Measurements from ENCODE around the gene SMYD1. TPM values are rescaled to one million over a fixed set of nuclear protein-coding genes. Genes with fewer than 3 reads are reported as not detected.
A peak's percentile ranks its signal among the peaks of the same experiment; 100 is the strongest.

The SMYD1 gene
- total RNA-seq, 3 donors from 2014 or later, result 1.0 to 10.7 TPM; not detected in 1

DNA sequence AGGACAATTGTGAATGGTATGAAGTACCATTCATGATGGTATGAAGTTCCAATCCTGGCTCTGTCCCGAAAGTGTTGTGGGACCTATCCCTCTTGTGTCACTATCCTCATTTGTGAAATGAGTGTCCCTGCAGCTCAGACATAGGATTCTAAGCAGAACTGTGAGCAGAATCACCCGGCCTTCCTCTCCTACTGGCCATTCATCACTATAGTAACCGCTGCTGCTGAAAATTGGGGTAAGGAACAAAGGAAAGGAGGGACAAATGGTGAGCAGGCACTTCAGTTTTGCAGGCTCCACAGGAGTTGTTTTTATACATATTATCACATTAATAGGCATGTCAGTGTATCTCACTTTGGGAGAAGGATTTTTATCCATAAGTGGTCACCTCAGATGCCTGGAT, 27.4 kb downstream of the SMYD1 start:
- no peak overlapping the region for H3K4me3 ChIP-seq
- no peaks in the 10 kb centered on the region for H3K4me1 ChIP-seq (ENCODE audit: low read depth)
- intact Hi-C loops (cut with DNase I, micrococcal nuclease), result no loop called here
- DNase-seq (no peak), ATAC-seq (no peak)
- no peaks in the 10 kb centered on the region for H3K9me3 ChIP-seq
- TF ChIP-seq, protein P1, sequence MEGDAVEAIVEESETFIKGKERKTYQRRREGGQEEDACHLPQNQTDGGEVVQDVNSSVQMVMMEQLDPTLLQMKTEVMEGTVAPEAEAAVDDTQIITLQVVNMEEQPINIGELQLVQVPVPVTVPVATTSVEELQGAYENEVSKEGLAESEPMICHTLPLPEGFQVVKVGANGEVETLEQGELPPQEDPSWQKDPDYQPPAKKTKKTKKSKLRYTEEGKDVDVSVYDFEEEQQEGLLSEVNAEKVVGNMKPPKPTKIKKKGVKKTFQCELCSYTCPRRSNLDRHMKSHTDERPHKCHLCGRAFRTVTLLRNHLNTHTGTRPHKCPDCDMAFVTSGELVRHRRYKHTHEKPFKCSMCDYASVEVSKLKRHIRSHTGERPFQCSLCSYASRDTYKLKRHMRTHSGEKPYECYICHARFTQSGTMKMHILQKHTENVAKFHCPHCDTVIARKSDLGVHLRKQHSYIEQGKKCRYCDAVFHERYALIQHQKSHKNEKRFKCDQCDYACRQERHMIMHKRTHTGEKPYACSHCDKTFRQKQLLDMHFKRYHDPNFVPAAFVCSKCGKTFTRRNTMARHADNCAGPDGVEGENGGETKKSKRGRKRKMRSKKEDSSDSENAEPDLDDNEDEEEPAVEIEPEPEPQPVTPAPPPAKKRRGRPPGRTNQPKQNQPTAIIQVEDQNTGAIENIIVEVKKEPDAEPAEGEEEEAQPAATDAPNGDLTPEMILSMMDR (IDR thresholded peaks at IDR 0.05), result no peak
- H3K36me3 ChIP-seq (ENCODE audit: low read depth), result no peaks in the 10 kb centered on the region

DNA sequence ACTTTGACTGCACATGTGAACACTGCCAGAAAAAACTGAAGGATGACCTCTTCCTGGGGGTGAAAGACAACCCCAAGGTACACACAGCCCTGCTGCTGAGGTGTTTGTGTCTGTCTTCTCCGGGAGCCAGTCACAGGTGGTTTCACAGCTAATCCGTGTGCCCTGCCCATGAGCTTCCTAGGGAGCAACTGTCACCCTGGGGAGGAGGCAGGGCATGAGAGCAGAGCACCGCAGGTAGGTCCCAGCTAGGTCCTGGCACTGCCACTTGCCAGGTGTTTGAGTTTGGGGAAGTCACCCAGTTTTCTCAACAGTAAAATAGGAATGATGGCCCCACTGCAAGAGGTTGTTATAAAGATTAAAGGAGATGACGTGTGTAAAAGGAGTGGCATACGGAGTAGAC, 29.1 kb downstream of the SMYD1 start:
- no peak overlapping the region for H3K4me3 ChIP-seq
- peak; percentile 58 for ATAC-seq
- intact Hi-C loops (cut with DNase I, micrococcal nuclease), result no loop called here
- H3K9me3 ChIP-seq, result no peaks in the 10 kb centered on the region
- H3K4me1 ChIP-seq (ENCODE audit: low read depth), result no peaks in the 10 kb centered on the region
- TF ChIP-seq, protein P1 (IDR thresholded peaks at IDR 0.05), result no peak
- no peaks in the 10 kb centered on the region for H3K36me3 ChIP-seq (ENCODE audit: low read depth)
- DNase-seq, result no peak

DNA sequence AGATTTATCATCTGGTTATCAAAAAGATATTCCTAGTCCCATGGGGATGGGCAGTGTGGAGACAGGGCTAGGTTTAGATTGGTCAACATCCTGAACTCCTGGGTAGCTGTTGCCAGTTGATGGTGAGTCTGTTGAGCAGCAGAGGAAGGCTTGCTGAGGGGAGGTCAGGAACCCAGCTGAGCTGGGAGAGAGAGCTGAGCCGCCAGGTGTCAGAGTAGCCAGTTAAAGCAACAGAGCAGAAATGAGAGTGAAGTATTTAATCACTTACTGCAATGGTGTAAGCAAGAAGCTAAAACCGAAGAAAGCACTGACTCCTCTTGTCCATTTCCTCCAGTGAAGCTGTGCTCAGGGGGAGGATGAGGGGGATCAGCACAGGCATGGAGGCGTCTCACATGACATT, 29.6 kb downstream of the SMYD1 start:
- intact Hi-C loops (cut with DNase I, micrococcal nuclease), result no loop called here
- no peak overlapping the region for H3K4me3 ChIP-seq
- no peaks in the 10 kb centered on the region for H3K9me3 ChIP-seq
- H3K4me1 ChIP-seq (ENCODE audit: low read depth), result no peaks in the 10 kb centered on the region
- ATAC-seq (no peak), DNase-seq (no peak)
- TF ChIP-seq, protein P1 (IDR thresholded peaks at IDR 0.05), result no peak
- H3K36me3 ChIP-seq (ENCODE audit: low read depth), result no peaks in the 10 kb centered on the region

DNA sequence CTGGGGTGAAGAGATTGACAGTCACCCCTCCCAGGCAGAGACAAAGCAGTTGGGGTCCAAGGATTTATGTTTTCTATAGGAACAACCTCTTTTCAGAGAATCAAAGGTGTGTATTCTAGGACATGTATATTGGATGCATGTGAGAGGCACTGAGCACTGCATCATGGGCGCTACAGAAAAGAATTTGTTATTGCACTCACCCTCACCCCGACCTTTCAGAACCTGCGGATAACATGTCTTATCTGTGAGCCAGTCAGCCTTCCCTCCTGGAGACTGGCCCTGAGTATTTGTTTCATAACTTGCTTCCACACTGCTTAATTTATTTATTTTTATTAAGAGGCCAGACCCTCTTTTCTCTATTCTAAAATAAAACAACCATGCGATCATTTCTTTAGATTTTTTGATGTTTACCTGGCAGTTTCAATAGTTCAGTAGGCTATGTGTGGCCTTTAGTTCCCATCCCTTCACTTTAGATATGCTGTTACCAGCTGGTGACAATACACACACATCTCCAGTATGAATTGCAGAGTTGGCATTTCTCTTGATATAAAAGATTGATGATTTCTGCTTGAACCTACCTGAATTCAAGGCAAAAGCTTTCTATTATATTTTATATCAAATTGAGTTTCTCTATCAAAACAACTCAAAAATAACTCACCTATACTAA, 30.4 kb downstream of the SMYD1 start:
- Histone ChIP-seq H3K4me3 (no peak overlapping the region), H3K36me3 (ENCODE audit: low read depth) (no peaks in the 10 kb centered on the region), H3K4me1 (ENCODE audit: low read depth) (no peaks in the 10 kb centered on the region), H3K9me3 (no peaks in the 10 kb centered on the region)
- DNase-seq, result no peak
- ATAC-seq, result no peak
- TF ChIP-seq, protein P1 (IDR thresholded peaks at IDR 0.05), result no peak
- intact Hi-C loops (cut with DNase I, micrococcal nuclease), result no loop called here

DNA sequence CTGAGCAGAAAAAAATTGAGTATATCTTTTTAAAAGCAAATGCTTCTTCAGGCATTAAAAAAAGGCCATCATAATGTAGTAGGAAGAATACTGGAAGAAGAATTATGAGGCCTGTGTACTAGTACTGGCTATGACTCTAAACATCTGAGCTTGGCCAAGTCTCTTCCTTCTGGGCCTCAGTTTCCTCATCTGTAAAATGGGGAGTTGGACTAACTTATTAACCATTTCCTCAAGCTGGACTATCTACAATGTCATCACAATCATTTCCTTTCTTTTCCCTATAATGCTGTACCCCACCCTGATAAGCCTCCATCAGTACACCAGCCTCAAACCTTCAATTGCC, 30.9 kb downstream of the SMYD1 start:
- TF ChIP-seq, protein P1 (IDR thresholded peaks at IDR 0.05), result no peak
- Histone ChIP-seq H3K4me3 (no peak overlapping the region), H3K9me3 (no peaks in the 10 kb centered on the region), H3K4me1 (ENCODE audit: low read depth) (no peaks in the 10 kb centered on the region), H3K36me3 (ENCODE audit: low read depth) (no peaks in the 10 kb centered on the region)
- intact Hi-C loops (cut with DNase I, micrococcal nuclease), result no loop called here
- no peak for ATAC-seq
- no peak for DNase-seq
